Right lung (tissue), 10 donors: ENCODE results near the gene CACNA1E. TPM values are rescaled to one million over a fixed set of nuclear protein-coding genes. Genes with fewer than 3 reads are reported as not detected.

ENCODE experiments used
- DNase-seq, 2 donors: peaks; one replicate each; pipeline ENCODE4 v3.0.0-alpha.2; 2013
- long read RNA-seq, 8 donors: transcript quantifications; one replicate each; lab custom pipeline, GENCODE V29; 2026
- polyA plus RNA-seq, 5 donors: library from polyadenylated mRNA; unstranded; fragments of 120-200 nt; gene quantifications; one replicate each; pipeline versions ENCODE4 v1.2.1 to v1.2.3, GENCODE V29; 2013; ENCODE audit warnings: inconsistent platforms in 1 of 5, low replicate concordance in 1 of 5; ENCODE audit not compliant: insufficient read length in 5 of 5, insufficient read depth in 1 of 5

Gene CACNA1E
- under 1 TPM; 0.05 to 0.16 (median 0.08) TPM for polyA plus RNA-seq
- long read RNA-seq, donor 1, result 0 reads
- long read RNA-seq, donor 2, result 0 reads
- long read RNA-seq, donor 3, result 0 reads
- long read RNA-seq, donor 4, result 0 reads
- long read RNA-seq, donor 5, result 0 reads
- long read RNA-seq, donor 6, result 0 reads
- long read RNA-seq, donor 7, result 0 reads
- long read RNA-seq, donor 8, result 0 reads

DNA sequence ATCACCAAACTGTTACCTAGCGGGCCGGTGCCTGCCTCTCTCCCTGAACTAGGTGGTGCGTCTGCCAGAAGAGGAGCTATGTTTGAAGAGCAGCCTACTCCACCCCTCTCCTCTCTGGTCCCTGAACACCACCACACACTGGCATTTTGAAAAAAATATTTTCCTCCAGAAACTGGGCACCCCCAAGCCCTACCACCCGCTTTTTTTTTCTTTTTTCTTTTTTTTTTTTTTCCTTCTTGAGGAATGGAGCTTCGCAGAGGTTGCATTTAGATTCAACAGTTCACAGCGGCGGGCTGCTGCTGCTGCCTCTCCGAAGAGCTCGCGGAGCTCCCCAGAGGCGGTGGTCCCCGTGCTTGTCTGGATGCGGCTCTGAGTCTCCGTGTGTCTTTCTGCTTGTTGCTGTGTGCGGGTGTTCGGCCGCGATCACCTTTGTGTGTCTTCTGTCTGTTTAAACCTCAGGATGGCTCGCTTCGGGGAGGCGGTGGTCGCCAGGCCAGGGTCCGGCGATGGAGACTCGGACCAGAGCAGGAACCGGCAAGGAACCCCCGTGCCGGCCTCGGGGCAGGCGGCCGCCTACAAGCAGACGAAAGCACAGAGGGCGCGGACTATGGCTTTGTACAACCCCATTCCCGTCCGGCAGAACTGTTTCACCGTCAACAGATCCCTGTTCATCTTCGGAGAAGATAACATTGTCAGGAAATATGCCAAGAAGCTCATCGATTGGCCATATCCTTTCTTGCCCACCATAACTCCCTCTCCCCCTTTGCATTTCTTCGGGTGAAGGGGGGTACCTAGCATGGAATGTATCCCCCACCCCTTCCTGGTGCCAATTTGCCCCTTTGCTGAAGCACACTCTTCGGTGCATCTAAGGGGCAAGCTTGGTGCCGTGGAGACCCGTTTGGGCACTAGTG is at the start of gene CACNA1E:
Gene CACNA1E, plus strand, starts transcription at position 233 of the 911 bp plus-strand sequence. Its CDS starts 228 bp downstream, at position 461.
- DNase-seq, result no peak

DNA sequence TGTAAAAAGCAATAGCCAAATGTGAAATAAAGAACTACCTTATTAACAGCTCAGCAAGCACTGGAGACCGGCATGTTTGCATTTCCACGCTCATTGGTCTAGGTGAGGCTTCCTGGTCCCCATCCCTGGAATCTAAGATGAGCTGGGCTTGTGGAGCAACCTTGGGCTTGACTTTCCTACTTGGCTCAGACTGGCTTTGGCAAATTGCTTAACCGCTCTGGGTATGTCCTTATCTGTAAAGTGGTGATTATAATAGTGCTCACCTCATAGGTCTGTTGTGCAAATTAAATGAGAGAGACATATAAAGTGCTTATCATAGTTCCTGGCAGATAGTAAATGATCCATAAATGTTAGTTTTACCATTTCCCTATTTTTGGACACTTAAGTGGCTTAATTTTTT is 49.4 kb upstream of the CACNA1E start:
- no peak for DNase-seq

DNA sequence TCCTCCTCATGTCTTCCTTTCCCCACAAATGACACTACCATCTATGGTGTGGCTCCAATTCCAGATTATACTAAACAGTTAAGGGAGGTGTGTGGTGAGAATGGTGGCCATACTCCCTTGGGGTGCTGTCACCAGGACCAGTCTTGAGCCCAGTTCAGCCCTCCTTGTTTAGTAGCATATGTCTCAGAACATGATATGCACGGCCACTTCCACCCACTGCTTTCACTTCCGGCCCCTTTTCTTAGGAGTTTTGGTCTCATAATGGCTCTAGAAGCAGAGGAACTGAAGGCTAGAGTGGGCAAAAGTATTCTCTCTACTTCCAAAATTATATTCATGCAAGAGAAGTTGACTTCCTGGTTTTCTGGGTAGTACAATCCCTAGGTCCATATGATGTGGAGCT is 45.3 kb upstream of the CACNA1E start:
- no peak for DNase-seq

GRCh38 chr1:181440510-181440909 is 42.8 kb upstream of the CACNA1E start:
- no peak for DNase-seq

GRCh38 chr1:181442181-181442525 is 41.2 kb upstream of the CACNA1E start:
- DNase-seq, result no peak

DNA sequence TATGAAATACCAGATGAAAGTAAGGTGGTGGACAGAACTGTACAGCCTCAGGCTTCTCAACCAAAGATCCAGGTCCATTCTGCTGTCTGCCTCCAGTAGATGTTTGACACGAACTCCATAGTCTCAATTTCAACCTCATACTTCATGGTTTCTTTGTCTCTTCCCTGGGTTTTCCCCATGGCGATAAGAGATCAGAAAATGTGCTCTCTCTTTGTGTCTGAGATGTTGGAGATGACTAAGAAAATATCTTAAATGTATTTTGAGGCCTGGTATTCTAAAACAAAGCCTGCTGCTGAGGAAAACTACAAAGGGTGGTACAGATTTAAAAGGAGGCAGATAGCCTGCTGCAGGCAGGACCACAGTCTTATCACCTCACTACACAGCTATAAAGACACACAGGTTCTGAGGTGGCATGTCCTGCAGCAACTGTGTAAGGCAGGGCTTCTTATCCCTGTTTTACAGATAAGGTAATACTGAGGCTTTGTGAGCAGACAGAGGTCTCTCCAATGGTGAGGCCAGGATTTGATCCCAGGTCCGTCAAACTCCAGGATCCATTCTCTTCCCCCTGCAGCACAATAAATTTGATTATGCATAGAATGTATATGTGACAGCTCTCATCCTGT is 40.0 kb upstream of the CACNA1E start:
- DNase-seq, result no peak

GRCh38 chr1:181445436-181445835 is 37.9 kb upstream of the CACNA1E start:
- DNase-seq, result no peak

GRCh38 chr1:181448461-181448860 is 34.9 kb upstream of the CACNA1E start:
- no peak for DNase-seq

DNA sequence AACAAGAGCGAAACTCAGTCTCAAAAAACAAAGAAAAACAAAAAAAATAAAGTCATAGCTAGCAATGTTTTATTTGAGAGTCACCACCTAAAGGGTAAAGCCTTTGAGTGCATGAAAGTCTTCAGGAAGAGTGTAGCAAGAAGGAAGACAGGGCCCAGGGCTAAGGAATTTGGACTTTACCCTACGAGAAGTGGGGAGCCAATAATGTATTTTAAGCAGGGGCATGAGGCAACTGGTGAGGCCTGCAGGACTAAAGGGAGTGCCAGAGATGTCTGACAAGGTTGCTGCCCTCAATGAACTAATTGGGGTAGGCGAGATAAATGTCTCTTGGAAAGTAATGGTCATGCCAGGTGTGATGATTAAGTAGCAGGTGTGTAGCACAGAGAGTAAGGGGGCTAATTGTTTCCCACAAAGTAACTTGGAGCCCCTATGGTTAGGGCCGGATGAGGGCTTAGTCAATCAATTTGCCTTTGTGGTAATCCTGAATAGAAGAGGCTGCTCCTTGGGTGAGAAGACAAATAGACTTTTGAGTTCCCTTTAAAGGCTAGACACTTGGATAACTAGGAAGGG is 31.6 kb upstream of the CACNA1E start:
- DNase-seq, result no peak

- DNase-seq, result no peak
Measured at GRCh38 chr1:181452746-181453145, 30.6 kb upstream of the CACNA1E start.

DNA sequence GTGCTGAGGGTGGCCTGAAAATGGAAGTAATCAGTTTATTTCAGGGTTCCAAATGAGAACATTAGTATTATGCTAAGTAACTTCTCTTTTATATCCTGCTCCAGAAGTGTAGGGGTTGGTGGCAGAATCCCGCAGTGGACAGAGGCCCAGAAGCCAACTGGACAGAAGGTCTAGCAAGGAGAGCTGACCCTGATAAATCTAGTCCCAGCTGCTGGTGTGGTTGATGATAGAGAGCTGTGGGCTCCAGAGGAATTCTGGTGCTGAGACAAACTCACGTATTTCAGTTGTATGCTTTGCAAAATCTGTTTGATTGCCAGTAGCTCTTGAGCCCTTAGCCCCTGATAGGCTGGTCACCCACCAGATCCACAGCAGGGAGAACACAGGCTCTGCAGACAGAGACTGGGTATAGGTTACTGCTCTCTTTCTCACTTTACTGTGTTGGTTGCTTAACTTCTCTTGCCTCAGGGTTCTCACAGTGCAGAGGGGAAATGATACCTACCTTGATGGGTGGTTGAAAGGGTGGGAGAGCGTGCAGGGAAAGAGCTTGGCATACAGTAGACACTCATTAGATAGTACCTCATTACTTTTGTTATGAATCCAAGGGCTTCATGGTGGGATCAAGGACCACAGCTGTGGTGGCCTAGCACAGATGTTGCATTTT is 29.6 kb upstream of the CACNA1E start:
- no peak for DNase-seq

- DNase-seq, result no peak
Measured at GRCh38 chr1:181456551-181456950, 26.8 kb upstream of the CACNA1E start.

DNA sequence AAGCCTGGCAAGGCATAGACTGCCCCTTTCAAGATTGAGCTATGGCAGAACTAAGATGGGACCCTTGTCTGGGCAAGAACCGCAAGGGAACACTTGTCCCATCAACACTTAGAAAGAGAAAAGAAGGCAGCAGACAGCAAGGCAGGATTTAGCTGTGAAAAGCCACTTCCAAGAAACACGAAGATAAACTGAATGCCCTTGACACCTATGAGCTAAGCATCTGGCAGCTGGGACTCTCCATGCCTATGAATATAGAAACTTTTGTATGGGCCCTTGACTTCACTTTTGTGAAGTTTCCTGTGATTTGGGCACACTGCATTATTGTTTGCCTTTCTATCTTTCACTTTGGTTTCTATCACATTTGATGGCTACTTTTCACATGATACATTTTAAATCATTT is 24.9 kb upstream of the CACNA1E start:
- no peak for DNase-seq

GRCh38 chr1:181459067-181459466 is 24.2 kb upstream of the CACNA1E start:
- no peak for DNase-seq

DNA sequence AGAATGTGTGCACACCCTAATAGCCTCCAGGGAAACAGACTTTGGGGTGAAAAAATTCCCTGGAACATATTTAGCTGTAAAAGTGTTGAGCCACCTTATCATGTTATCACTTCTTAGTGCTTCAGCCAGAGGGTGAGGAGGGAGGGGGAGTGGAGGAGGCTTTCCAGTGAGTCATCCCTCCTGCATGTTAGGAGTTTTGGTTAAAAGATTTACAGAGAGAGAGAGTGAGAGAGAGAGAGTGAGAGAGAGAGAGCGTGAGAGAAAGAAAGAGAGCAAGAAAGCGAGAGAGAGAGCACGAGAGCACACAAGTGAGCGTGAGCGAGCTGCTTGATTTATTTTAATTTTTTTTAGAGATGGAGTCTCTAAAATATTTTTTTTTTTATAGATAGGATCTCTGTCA is 13.5 kb upstream of the CACNA1E start:
- no peak for DNase-seq

DNA sequence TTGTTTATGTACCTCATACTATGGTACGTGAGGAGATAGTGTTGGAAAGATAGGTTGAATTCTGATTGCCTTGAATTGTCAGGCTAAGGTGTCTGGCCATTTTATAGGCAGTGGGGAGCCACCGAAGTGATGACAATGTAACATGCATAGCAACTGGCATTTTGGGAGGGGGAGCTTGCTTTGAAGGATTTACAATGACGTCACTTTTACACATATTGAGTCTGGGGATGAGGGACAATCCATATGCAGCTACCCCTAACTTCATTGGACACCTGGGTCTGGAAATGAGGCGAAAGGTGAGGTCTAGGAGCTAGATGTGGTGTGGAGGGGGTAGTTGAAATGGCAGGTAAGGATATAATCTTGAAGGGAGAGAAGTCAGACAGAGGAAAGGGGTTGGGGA is 7.7 kb upstream of the CACNA1E start:
- DNase-seq, result no peak

DNA sequence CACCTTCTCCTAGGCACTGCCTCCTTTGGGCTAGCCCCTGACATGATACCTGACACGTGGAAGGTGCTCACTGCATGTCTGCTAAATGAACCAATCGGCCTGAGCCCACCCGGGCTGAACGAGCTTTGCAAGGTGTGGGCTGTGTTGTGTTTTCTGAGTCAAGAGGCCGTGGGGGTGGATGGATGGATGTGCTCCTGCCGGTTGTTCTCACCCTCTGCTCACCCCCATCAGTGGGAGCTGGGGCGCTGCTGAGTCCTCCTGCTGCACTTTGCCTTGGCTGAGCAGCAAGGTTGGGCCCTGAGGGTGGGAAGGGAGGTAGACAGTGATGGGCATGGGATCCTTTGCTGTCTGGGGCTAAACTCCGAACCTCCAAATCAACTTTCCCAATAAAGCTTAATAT is 6.7 kb upstream of the CACNA1E start:
- no peak for DNase-seq

- DNase-seq, result no peak
Measured at GRCh38 chr1:181478306-181478705, 5.0 kb upstream of the CACNA1E start.

- DNase-seq, result peak in 1 of 2 donors; percentile 66
Measured at GRCh38 chr1:181479137-181479745, 4.1 kb upstream of the CACNA1E start.

DNA sequence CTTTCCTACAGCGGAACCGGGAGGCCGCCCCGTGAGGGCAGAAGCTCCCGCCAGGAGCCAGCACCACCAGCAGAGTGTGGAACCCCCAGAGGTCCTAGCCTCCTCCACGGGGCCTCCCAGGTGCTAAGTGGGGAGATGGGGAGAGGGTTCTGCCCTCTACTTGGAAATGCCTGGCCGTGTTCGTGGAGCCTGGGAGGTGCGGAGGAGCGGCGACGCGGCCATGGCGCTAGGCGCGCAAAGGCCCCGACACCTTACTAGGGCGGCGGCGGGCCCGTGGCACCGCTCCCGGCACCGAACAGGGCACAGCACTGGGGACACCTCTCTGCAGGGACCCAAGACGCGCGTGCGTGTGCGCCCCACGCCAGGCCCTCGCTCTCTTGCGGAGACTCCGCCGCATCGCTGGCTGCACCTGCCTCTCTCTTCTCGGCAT is 1.3 kb upstream of the CACNA1E start:
- no peak for DNase-seq

GRCh38 chr1:181482521-181483284 is 614 bp upstream of the CACNA1E start:
- no peak for DNase-seq
